ENCODE results near the gene CYSRT1.

Gene CYSRT1

DNA sequence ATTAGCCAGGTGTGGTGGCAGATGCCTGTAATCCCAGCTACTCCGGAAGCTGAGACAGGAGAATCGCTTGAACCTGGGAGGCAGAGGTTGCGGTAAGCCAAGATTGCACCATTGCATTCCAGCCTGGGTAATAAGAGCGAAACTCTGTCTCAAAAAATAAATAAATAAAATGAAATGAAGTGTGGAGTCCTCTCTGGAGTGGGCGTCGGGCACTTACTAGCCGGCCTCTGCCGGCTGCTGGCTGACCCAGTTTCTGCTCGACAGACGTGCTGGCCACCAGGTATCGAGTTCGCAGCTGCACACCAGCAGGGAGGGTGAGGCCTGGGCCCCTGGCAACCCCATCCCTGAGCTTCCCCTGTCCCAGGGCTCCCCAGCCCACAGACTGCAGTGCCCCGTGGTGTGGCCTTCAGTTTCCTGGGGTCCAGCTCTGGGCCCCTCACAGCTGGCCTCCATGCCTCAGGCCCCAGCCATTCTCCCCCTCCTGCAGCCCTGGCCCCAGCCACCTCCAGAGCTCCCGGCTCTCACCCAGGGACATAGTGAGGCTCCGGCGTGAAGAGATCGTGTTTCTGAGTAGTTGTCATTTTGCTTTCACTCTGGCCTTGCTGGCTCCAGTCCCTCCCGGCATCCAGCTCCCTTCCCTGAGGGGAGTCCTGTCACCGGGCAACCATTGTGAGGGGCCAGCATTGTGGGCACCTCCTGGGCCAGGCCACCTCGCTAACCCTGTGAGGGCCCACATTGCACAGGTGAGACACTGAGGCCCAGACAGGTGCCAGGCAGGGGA lies 22.4 kb downstream of the CYSRT1 start:
- POLR2A ChIA-PET = interaction anchor here (0.6 kb wide), 1 partner anchor 14 kb away, joined by 4 read pairs; no protein-coding TSS in a partner anchor
- CTCF ChIA-PET = interaction anchor here (0.5 to 1.3 kb wide), 3 partner anchors 10 to 58 kb away, joined by 3 to 5 read pairs (median 3); no protein-coding TSS in a partner anchor
- WGBS (ENCODE audit: insufficient coverage) = 95% methylated on average over 18 of the region's 20 CpGs

DNA sequence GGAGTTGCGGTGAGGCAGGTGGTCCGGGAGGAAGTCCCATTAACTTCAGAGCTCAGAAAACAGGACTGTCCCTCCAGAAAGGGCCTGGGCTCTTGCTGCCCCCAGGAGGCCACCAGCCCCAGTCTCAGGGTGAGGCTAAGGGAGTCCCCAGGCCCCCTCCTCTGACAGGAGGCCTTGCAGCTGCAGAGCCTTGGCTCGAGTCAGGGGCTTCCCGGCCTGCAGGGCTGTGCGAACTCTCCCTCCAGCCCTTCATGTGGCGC lies 22.9 kb downstream of the CYSRT1 start:
- no peak overlapping the region for H3K4me3 ChIP-seq (ENCODE audit: control insufficient read depth in 1 of 7, extremely low read depth in 1 of 7, insufficient read depth in 4 of 7, low read depth in 2 of 7, low read length in 6 of 7)
- peaks cover 0 to 17% (median 8%) of the 10 kb centered on the region in 4 experiments for H3K4me1 ChIP-seq (ENCODE audit: control extremely low read depth in 1 of 4, control insufficient read depth in 4 of 4, insufficient read depth in 4 of 4, low read length in 3 of 4)
- no peak for DNase-seq
- H3K9me3 ChIP-seq (ENCODE audit: control extremely low read depth in 1 of 5, control insufficient read depth in 4 of 5, insufficient read depth in 2 of 5, low read depth in 1 of 5, low read length in 4 of 5) = no peaks in the 10 kb centered on the region
- CTCF ChIA-PET = interaction anchor here (0.8 to 1.3 kb wide), 2 partner anchors 11 to 59 kb away, joined by 3 to 5 read pairs; no protein-coding TSS in a partner anchor
- POLR2A ChIA-PET = interaction anchor here (0.7 kb wide), 1 partner anchor 25 kb away, joined by 3 read pairs; no protein-coding TSS in a partner anchor
- peaks cover 0 to 13% (median 6%) of the 10 kb centered on the region in 4 experiments for H3K36me3 ChIP-seq (ENCODE audit: control insufficient read depth in 4 of 4, insufficient read depth in 4 of 4, low read length in 3 of 4)
- H3K27ac ChIP-seq (ENCODE audit: insufficient read depth in 1 of 2, low read depth in 1 of 2, low read length in 2 of 2, poor library complexity in 1 of 2, severe bottlenecking in 2 of 2) = no peak overlapping the region
- no peaks in the 10 kb centered on the region for H3K27me3 ChIP-seq (replicated peaks in 2 of 5; ENCODE audit: control insufficient read depth in 4 of 5, insufficient read depth in 5 of 5, low read length in 4 of 5)
- WGBS (ENCODE audit: insufficient coverage) = no CpG with 5 or more reads among the region's 6 CpGs

More for the DNA sequence above, 22.4 kb downstream of the CYSRT1 start:
- H3K4me3 ChIP-seq (ENCODE audit: control insufficient read depth in 1 of 7, extremely low read depth in 1 of 7, insufficient read depth in 4 of 7, low read depth in 2 of 7, low read length in 6 of 7) = no peak overlapping the region
- no peaks in the 10 kb centered on the region for H3K27me3 ChIP-seq (replicated peaks in 2 of 5; ENCODE audit: control insufficient read depth in 4 of 5, insufficient read depth in 5 of 5, low read length in 4 of 5)
- H3K4me1 ChIP-seq (ENCODE audit: control extremely low read depth in 1 of 4, control insufficient read depth in 4 of 4, insufficient read depth in 4 of 4, low read length in 3 of 4) = peaks cover under 1 to 22% (median 12%) of the 10 kb centered on the region in 4 experiments
- H3K9me3 ChIP-seq (ENCODE audit: control extremely low read depth in 1 of 5, control insufficient read depth in 4 of 5, insufficient read depth in 2 of 5, low read depth in 1 of 5, low read length in 4 of 5) = no peaks in the 10 kb centered on the region
- peaks cover 0 to 18% (median 12%) of the 10 kb centered on the region in 4 experiments for H3K36me3 ChIP-seq (ENCODE audit: control insufficient read depth in 4 of 4, insufficient read depth in 4 of 4, low read length in 3 of 4)
- DNase-seq = no peak
- no peak overlapping the region for H3K27ac ChIP-seq (ENCODE audit: insufficient read depth in 1 of 2, low read depth in 1 of 2, low read length in 2 of 2, poor library complexity in 1 of 2, severe bottlenecking in 2 of 2)

DNA sequence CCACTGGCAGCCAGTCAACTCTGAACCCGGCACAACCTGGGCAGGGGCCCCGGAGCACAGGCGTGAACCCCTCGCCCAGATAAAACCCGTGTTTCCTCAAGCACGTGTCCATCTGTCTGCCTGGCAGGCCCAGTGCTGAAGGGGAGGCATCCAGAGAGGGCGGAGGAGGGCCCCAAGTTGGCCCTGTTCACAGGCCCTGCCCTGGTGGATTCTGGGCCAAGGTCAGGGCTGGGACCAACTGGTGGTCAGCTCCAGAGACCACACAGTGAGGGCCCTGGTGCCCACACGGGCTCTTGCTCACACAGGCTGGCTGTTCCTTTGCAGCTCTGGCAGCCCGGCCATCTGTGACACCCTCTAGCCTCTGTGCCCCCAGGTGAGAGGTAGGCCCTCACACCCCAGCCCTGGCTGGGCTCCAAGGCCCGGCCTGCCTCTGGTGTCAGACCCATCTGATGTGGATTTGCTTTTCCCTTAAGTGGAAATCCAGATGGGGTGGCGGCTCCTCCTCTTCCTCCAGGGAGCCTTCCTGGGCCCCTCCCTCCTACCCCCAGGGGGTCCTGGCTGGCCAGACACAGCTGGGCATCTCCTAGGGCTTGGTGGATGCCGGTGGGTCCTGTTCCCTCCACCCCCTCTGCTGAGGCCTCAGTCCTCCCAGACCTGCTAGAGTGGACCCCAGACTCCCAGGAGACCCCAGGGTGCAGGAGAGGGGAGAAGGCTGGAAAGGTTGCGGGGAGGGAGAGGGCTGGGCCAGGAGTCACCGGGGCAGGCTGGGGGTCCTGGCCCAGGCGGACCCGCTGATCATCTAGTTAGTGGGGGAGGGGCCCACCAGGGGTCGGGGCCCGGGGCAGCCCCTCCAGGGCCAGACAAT lies 25.6 kb downstream of the CYSRT1 start:
- DNase-seq = no peak
- H3K4me3 ChIP-seq (ENCODE audit: control insufficient read depth in 1 of 7, extremely low read depth in 1 of 7, insufficient read depth in 4 of 7, low read depth in 2 of 7, low read length in 6 of 7) = no peak overlapping the region
- H3K36me3 ChIP-seq (ENCODE audit: control insufficient read depth in 4 of 4, insufficient read depth in 4 of 4, low read length in 3 of 4) = no peaks in the 10 kb centered on the region
- H3K4me1 ChIP-seq (ENCODE audit: control extremely low read depth in 1 of 4, control insufficient read depth in 4 of 4, insufficient read depth in 4 of 4, low read length in 3 of 4) = peaks cover 0 to 12% (median 11%) of the 10 kb centered on the region in 4 experiments
- ChIA-PET CTCF (interaction anchor here (0.7 to 0.9 kb wide), 2 partner anchors 10 to 14 kb away, joined by 3 to 5 read pairs; partner anchors contain the start of gene TUBB4B), POLR2A (no interaction called here)
- H3K27me3 ChIP-seq (replicated peaks in 2 of 5; ENCODE audit: control insufficient read depth in 4 of 5, insufficient read depth in 5 of 5, low read length in 4 of 5) = no peaks in the 10 kb centered on the region
- WGBS (ENCODE audit: insufficient coverage) = 94% methylated on average over 17 of the region's 18 CpGs
- no peaks in the 10 kb centered on the region for H3K9me3 ChIP-seq (ENCODE audit: control extremely low read depth in 1 of 5, control insufficient read depth in 4 of 5, insufficient read depth in 2 of 5, low read depth in 1 of 5, low read length in 4 of 5)
- H3K27ac ChIP-seq (ENCODE audit: insufficient read depth in 1 of 2, low read depth in 1 of 2, low read length in 2 of 2, poor library complexity in 1 of 2, severe bottlenecking in 2 of 2) = no peak overlapping the region

DNA sequence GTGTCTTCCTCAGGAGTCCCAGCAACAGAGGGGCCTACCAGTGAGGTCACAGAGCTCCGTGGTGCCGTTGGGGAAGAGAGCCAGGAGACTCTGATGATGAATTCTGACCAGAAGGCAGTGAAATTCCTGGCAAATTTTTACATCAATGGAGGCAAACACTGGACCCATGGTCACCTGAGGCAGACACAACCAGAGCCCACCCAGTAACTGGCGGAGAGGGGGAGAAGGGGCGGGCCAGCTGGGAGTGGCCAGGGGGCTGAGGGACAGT lies 26.2 kb downstream of the CYSRT1 start, which contains the start of gene STPG3:
Gene STPG3, plus strand, starts transcription at position 93 of the 268 bp plus-strand sequence. Its CDS starts 1 bp downstream, at position 94.
- no peak for DNase-seq
- POLR2A ChIA-PET = no interaction called here
- H3K9me3 ChIP-seq (ENCODE audit: control extremely low read depth in 1 of 5, control insufficient read depth in 4 of 5, insufficient read depth in 2 of 5, low read depth in 1 of 5, low read length in 4 of 5) = no peaks in the 10 kb centered on the region
- WGBS (ENCODE audit: insufficient coverage) = 97% methylated on average over 3 of the region's 4 CpGs
- no peaks in the 10 kb centered on the region for H3K27me3 ChIP-seq (replicated peaks in 2 of 5; ENCODE audit: control insufficient read depth in 4 of 5, insufficient read depth in 5 of 5, low read length in 4 of 5)
- CTCF ChIA-PET = no interaction called here
- H3K4me1 ChIP-seq (ENCODE audit: control extremely low read depth in 1 of 4, control insufficient read depth in 4 of 4, insufficient read depth in 4 of 4, low read length in 3 of 4) = peaks cover 0 to 16% (median 16%) of the 10 kb centered on the region in 4 experiments
- no peak within 1 kb of the TSS for H3K27ac ChIP-seq (ENCODE audit: insufficient read depth in 1 of 2, low read depth in 1 of 2, low read length in 2 of 2, poor library complexity in 1 of 2, severe bottlenecking in 2 of 2)
- no peak within 1 kb of the TSS for H3K4me3 ChIP-seq (ENCODE audit: control insufficient read depth in 1 of 7, extremely low read depth in 1 of 7, insufficient read depth in 4 of 7, low read depth in 2 of 7, low read length in 6 of 7)
- peaks cover 0 to under 1% (median 0%) of the 10 kb centered on the region in 4 experiments for H3K36me3 ChIP-seq (ENCODE audit: control insufficient read depth in 4 of 4, insufficient read depth in 4 of 4, low read length in 3 of 4)

DNA sequence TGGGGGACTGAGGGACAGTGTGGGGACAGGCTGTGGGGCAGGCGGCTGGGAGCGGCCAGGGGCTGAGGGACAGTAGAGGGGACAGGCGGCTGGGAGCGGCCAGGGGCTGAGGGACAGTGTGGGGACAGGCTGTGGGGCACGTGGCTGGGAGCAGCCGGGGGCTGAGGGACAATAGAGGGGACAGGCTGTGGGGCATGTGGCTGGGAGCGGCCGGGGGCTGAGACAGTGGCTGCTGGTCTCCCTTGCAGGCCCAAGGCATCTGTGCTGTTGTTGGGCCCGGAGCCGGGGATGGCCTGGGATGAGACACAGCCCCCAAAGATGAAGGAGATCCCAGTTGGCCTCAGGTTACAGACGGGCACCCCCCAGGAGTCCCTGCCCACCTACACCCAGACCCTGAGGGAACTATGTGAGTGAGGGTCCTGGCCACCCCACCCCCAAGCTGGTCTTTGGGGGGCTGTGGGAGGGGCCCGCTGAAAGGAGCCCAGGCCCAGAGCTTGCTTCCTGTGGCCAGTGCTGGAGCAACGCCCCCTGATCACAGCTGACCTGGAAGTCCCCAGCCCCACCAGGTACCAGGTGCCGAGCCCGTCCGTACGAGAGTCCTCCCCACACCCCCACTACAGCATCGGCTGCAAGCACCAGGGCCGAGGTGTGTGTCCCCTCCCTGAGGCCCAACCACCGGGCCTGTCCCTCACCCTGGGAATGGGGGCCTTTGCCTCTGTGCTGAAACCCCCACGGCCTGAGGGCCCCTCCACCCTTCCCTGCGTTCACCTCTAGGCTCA lies 26.7 kb downstream of the CYSRT1 start:
- ChIA-PET POLR2A (interaction anchor here (0.8 to 1.7 kb wide), 2 partner anchors 11 to 77 kb away, joined by 3 to 4 read pairs; partner anchors contain the start of gene TUBB4B), CTCF (no interaction called here)
- DNase-seq = no peak
- 97% methylated on average over 18 of the region's 22 CpGs for WGBS (ENCODE audit: insufficient coverage)
- Histone ChIP-seq H3K27ac (ENCODE audit: insufficient read depth in 1 of 2, low read depth in 1 of 2, low read length in 2 of 2, poor library complexity in 1 of 2, severe bottlenecking in 2 of 2) (no peak overlapping the region), H3K4me1 (ENCODE audit: control extremely low read depth in 1 of 4, control insufficient read depth in 4 of 4, insufficient read depth in 4 of 4, low read length in 3 of 4) (peaks cover 0 to 22% (median 22%) of the 10 kb centered on the region in 4 experiments), H3K4me3 (ENCODE audit: control insufficient read depth in 1 of 7, extremely low read depth in 1 of 7, insufficient read depth in 4 of 7, low read depth in 2 of 7, low read length in 6 of 7) (no peak overlapping the region), H3K9me3 (ENCODE audit: control extremely low read depth in 1 of 5, control insufficient read depth in 4 of 5, insufficient read depth in 2 of 5, low read depth in 1 of 5, low read length in 4 of 5) (no peaks in the 10 kb centered on the region), H3K36me3 (ENCODE audit: control insufficient read depth in 4 of 4, insufficient read depth in 4 of 4, low read length in 3 of 4) (peaks cover 0 to 6% (median 1%) of the 10 kb centered on the region in 4 experiments), H3K27me3 (replicated peaks in 2 of 5; ENCODE audit: control insufficient read depth in 4 of 5, insufficient read depth in 5 of 5, low read length in 4 of 5) (no peaks in the 10 kb centered on the region)

DNA sequence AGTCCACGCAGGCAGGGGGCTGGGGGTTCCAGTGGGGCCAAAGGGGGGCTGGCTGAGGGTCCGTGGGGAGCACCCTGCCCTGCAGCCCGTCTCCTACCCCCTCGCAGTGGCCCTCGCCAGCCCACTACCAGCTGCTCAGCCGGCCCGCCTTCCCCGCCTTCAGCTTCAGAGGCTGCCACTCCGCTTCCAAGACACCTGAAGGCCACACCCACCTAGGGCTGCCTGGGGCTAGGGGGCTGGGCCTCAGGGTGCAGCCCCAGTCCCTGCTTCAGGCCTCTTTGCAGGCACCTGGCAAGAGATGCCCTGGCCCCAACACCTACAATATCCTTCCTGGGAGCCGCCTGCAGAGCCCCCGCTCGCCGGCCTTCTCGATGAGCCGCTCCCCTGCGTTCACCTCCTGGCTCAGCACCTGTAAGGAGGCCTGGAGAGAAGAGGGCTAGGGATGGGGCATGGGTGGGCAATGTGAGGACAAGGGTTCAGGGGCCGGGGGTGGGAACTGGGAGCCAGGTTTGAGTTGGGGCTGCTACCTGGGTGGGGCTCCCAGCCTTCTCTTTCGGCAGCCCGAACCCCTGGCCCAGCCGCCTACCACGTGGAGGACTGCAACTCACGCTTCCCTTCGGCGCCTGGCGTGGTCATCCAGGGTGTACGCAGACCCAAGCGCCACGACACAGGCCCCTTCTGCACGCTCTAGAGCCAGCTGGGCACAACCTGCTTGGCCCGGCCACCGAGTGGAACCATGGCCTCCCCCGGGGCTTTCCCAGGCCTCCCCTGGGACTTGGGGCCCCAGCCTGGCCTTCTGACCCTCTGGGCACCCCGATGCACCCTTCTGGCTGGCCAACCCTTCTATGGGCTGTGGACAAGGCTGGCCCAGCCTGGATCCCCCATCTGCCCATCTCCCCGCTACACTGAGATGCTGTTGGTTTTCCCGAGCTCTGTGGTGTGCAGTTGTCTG lies 27.9 kb downstream of the CYSRT1 start:
- ChIA-PET POLR2A (interaction anchor here (0.8 to 2.5 kb wide), 3 partner anchors 8 to 79 kb away, joined by 3 to 8 read pairs (median 4); partner anchors contain the start of gene TUBB4B), CTCF (interaction anchor here (1.0 to 2.5 kb wide), 3 partner anchors 8 to 10 kb away, joined by 3 to 10 read pairs (median 8); no protein-coding TSS in a partner anchor)
- Histone ChIP-seq H3K27me3 (replicated peaks in 2 of 5; ENCODE audit: control insufficient read depth in 4 of 5, insufficient read depth in 5 of 5, low read length in 4 of 5) (no peaks in the 10 kb centered on the region), H3K9me3 (ENCODE audit: control extremely low read depth in 1 of 5, control insufficient read depth in 4 of 5, insufficient read depth in 2 of 5, low read depth in 1 of 5, low read length in 4 of 5) (no peaks in the 10 kb centered on the region), H3K4me1 (ENCODE audit: control extremely low read depth in 1 of 4, control insufficient read depth in 4 of 4, insufficient read depth in 4 of 4, low read length in 3 of 4) (peaks cover 0 to 27% (median 25%) of the 10 kb centered on the region in 4 experiments), H3K27ac (ENCODE audit: insufficient read depth in 1 of 2, low read depth in 1 of 2, low read length in 2 of 2, poor library complexity in 1 of 2, severe bottlenecking in 2 of 2) (no peak overlapping the region), H3K4me3 (ENCODE audit: control insufficient read depth in 1 of 7, extremely low read depth in 1 of 7, insufficient read depth in 4 of 7, low read depth in 2 of 7, low read length in 6 of 7) (no peak overlapping the region), H3K36me3 (ENCODE audit: control insufficient read depth in 4 of 4, insufficient read depth in 4 of 4, low read length in 3 of 4) (peaks cover 0 to 10% (median 4%) of the 10 kb centered on the region in 4 experiments)
- DNase-seq = no peak
- 91% methylated on average over 27 of the region's 35 CpGs for WGBS (ENCODE audit: insufficient coverage)

Data from common myeloid progenitor, CD34-positive (primary cell).